ENCODE measurements around the gene RBM20.

The RBM20 gene

DNA sequence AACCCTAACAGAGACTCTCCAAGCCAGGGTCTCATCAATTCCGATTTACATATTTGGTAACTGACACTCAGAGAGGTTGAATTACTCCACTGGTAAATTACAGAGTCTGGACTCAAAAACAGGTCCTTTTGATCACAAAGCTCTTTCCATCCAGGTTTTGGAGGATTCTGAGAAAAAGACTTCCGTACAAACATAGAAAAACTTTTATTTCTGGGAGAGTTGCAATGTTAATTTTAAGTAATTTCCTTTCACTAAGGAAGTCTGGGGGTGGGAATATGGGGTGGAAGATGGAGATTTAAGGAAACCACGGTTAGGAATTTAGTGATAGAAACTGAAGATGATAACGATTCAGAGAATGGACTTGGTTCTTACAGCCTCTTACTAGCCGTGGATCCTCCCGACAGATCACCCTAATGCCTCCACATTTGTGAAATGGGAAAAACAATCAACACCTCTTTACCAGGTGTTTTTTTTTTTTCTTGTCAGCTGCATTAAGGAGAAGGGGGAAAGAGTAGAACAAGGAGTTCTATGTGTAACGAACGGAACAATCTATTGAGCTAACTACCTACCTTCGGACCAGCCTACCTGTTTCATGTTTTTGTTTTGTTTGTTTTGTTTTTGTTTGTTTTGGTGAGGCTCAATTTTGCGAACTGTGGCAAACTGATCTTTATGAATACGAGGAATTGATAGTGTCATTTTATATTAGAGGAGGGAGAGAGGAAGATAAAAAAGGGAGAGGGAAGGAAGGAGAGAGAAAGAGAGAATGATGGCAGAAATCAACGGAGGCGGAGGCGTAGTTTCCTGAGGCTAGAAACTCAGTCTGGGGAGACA, 1.7 kb upstream of the RBM20 start:
- H3K9me3 ChIP-seq (replicated peaks in 1 of 11): peaks cover 0 to 3% (median 0%) of the 10 kb centered on the region in 11 experiments; a peak in 1 of 22 replicates
- TF ChIP-seq Cebpa-rat (IDR thresholded peaks at IDR 0.05): no peak
- peaks cover 66 to 82% (median 69%) of the 10 kb centered on the region in 11 experiments for H3K27me3 ChIP-seq
- peaks cover 10 to 19% (median 16%) of the 10 kb centered on the region in 10 experiments; a peak in 18 of 20 replicates for H3K4me1 ChIP-seq
- no peak overlapping the region for H3K9ac ChIP-seq
- no peak overlapping the region for H3K27ac ChIP-seq
- no peaks in the 10 kb centered on the region for H3K36me3 ChIP-seq
- peak overlapping the region in 1 of 10 experiments; percentile 78; a peak in 1 of 20 replicates for H3K4me3 ChIP-seq
- no peak overlapping the region for H3K4me2 ChIP-seq
- peaks cover 0 to 29% (median 18%) of the 10 kb centered on the region in 11 experiments; a peak in 14 of 22 replicates for H4K20me1 ChIP-seq

DNA sequence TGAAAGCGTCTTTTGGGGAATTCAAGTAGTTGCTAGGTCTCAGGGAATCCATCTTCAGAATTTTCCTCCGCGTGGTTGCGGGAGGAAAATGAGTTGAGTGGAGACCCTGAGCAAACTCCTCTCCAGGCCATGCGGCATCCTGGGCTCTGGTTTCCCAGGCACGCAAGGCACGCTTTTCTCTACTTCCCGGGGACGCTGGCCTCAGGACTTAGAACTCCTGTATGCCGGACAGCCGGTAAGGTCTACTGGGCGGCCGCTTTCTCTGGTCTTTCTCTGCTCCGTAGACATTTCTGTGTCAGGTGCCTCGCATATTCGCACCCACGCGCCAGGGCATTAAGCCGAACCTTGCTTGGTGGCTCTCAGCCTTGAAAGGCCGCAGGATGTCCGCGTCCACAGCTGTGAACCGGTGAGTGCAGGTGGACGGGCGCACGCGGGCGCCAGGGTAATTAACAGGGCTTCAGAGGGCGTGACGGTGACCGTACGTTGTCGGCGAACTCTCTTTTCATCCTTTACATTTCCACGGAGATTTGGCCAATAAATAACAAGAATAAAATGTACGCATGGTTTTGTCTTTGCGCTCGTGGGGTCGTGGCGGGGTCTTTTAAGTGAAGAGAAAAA, 992 bp upstream of the RBM20 start:
- peak overlapping the region in 1 of 11 experiments; percentile 58; a peak in 1 of 22 replicates for H3K9ac ChIP-seq
- H3K36me3 ChIP-seq: no peaks in the 10 kb centered on the region
- H3K4me3 ChIP-seq: peak overlapping the region; percentile 59 to 78 (median 68)
- H3K27me3 ChIP-seq: peaks cover 66 to 84% (median 71%) of the 10 kb centered on the region in 11 experiments
- no peak for TF ChIP-seq Cebpa-rat (IDR thresholded peaks at IDR 0.05)
- no peak overlapping the region for H3K27ac ChIP-seq
- H3K4me2 ChIP-seq: peak overlapping the region; percentile 98 to 100 (median 99)
- H3K4me1 ChIP-seq: peaks cover 10 to 19% (median 16%) of the 10 kb centered on the region in 10 experiments; a peak in 18 of 20 replicates
- H3K9me3 ChIP-seq (replicated peaks in 1 of 11): peaks cover 0 to 3% (median 0%) of the 10 kb centered on the region in 11 experiments; a peak in 1 of 22 replicates
- peaks cover 0 to 29% (median 18%) of the 10 kb centered on the region in 11 experiments; a peak in 14 of 22 replicates for H4K20me1 ChIP-seq

DNA sequence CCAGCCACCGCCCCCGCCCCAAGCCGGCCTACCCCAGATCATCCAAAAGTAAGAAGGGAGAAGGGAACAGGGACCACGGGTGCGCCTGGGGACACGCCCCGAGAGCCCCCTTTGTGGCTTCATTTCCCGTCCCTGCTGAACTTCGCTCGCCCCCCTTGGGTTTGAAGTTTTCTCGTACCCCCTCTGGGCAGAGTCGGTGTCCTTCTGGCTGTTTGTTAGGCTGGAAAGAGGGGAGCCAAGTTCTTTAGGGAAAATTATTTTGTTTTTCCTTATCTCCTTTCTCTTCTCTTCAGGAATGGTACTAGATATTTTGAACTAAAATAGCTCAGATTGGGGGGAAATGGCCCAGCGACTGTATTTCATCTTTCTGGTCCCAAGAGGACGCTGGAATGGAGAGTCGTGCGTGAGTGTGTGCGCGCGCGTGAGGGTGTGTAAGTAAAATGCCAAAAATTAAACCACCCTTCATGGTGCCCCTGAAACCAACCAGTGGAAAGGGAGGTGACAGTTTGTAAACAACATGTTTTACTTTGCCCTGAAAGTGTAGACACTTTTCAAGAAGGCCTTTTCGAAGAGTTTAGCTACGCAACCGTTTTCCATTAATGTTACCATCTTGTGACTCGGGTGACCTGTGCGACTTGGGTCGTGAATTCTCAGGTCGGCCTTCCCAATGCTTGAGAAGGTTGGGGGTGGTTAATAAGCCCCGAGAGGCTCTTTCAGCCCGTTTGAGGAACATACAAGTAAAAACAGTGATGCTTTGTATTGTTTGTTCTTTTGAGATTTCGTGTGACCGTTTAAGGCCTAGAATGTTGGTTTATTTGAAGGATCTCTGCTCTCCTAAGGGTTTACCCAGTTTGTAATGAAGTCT, 694 bp downstream of the RBM20 start:
- Histone ChIP-seq H3K4me3 (peak overlapping the region; percentile 59 to 78 (median 68)), H3K9ac (peak overlapping the region in 3 of 11 experiments; percentile 48 to 60 (median 58); a peak in 5 of 22 replicates), H3K4me1 (peaks cover 17 to 24% (median 22%) of the 10 kb centered on the region in 10 experiments), H3K9me3 (replicated peaks in 1 of 11) (peaks cover 0 to 3% (median 0%) of the 10 kb centered on the region in 11 experiments; a peak in 1 of 22 replicates), H3K27ac (no peak overlapping the region), H3K4me2 (peak overlapping the region; percentile 98 to 100 (median 99)), H4K20me1 (peaks cover 0 to 29% (median 18%) of the 10 kb centered on the region in 11 experiments; a peak in 14 of 22 replicates), H3K36me3 (no peaks in the 10 kb centered on the region), H3K27me3 (peaks cover 66 to 85% (median 71%) of the 10 kb centered on the region in 11 experiments)
- TF ChIP-seq Cebpa-rat (IDR thresholded peaks at IDR 0.05): no peak

DNA sequence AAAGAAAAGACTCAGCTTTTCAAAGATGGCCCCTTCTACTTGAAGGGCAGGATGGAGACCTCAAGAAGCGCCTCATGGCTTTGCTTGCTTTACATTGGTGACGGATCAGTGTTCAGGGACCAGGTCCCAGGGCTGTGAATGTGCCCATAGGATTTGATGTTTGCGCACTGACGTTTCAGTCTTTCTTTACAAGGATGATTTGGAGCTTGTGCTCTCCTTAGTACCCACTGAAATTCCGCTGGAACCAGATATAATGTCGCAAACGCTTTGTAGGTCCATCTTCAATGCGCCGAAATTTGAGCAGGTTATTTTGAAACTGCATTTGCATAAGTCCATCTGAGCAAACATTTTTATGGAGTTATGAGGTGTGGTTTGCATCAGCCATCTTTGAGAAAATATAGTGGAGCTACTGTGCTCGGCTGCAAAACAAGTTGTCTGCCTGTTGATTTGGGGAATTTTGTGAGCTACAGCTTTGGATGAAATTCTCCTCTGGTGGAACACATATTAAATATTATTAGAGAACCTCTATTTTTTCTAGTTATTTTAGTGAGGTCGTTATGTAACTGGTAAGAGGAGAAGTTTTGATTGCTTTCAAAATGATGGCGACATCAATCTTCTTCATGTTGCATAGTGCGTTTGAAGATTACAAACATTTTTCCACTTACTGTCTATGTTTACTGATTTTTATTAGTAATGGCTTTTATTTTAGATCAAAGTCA, 2.4 kb downstream of the RBM20 start:
- Histone ChIP-seq H3K27me3 (peaks cover 53 to 69% (median 57%) of the 10 kb centered on the region in 11 experiments), H3K4me2 (no peak overlapping the region), H3K36me3 (no peaks in the 10 kb centered on the region), H3K9ac (no peak overlapping the region), H3K4me1 (peaks cover 26 to 41% (median 38%) of the 10 kb centered on the region in 10 experiments), H3K9me3 (replicated peaks in 1 of 11) (peaks cover 0 to 3% (median 0%) of the 10 kb centered on the region in 11 experiments; a peak in 1 of 22 replicates), H4K20me1 (peaks cover 0 to 29% (median 18%) of the 10 kb centered on the region in 11 experiments; a peak in 14 of 22 replicates), H3K4me3 (no peak overlapping the region), H3K27ac (no peak overlapping the region)
- no peak for TF ChIP-seq Cebpa-rat (IDR thresholded peaks at IDR 0.05)

DNA sequence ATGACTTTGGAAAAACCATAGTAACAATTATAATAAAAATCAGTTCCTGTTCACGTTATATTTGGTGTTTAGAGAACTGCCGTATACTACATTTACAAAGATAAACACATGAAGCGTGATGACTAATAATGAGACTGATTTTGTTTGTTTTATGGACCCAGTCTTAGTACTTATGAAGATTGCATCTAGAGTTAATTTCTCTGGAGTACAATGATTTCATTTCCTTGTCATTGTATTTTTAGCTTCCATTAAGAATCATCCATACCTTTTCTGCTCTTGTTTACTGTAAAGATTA, 2.9 kb downstream of the RBM20 start:
- Histone ChIP-seq H3K36me3 (no peaks in the 10 kb centered on the region), H3K27ac (no peak overlapping the region), H3K4me3 (no peak overlapping the region), H3K27me3 (peaks cover 48 to 64% (median 52%) of the 10 kb centered on the region in 11 experiments), H3K9ac (no peak overlapping the region), H3K4me2 (no peak overlapping the region), H3K4me1 (peaks cover 31 to 47% (median 43%) of the 10 kb centered on the region in 10 experiments), H4K20me1 (peaks cover 0 to 29% (median 18%) of the 10 kb centered on the region in 11 experiments; a peak in 14 of 22 replicates), H3K9me3 (replicated peaks in 1 of 11) (peaks cover 0 to 3% (median 0%) of the 10 kb centered on the region in 11 experiments; a peak in 1 of 22 replicates)
- TF ChIP-seq Cebpa-rat (IDR thresholded peaks at IDR 0.05): no peak

DNA sequence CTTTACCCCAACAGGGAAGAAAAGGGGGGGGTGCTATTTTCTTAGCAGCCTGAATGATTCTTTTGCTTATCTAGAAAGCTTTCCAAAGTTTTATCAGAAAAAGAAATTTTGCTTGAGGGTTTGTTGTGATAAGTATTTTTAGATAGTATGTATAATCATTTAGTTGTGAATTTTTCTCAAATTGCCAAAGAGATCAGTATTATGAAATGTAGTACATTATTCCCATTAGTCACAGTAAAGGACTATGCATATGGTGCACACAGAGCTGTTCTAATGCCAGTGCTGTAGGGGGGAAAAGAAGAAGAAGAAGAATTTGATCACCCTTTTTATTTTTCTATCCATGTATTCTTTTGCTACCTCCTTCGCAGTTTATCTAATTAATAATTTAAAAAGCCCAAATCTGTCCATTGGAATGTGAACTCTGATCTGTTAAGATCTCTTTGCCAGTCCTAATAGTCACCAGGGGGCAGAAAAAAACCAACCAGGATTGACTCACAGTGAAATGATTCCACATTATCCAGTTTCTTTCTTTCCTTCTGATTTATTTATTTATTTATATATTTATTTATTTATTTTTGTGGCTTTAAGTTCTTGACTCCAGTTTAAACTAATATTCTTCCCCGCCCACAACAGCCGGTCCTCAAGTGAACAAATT, 4.7 kb downstream of the RBM20 start:
- no peak for TF ChIP-seq Cebpa-rat (IDR thresholded peaks at IDR 0.05)
- Histone ChIP-seq H3K9me3 (replicated peaks in 1 of 11) (peaks cover 0 to 3% (median 0%) of the 10 kb centered on the region in 11 experiments; a peak in 1 of 22 replicates), H3K36me3 (no peaks in the 10 kb centered on the region), H3K27ac (no peak overlapping the region), H3K27me3 (peaks cover 30 to 47% (median 34%) of the 10 kb centered on the region in 11 experiments), H3K4me2 (no peak overlapping the region), H3K4me1 (peaks cover 27 to 46% (median 38%) of the 10 kb centered on the region in 10 experiments), H4K20me1 (peaks cover 0 to 17% (median 6%) of the 10 kb centered on the region in 11 experiments; a peak in 12 of 22 replicates), H3K4me3 (no peak overlapping the region), H3K9ac (no peak overlapping the region)

DNA sequence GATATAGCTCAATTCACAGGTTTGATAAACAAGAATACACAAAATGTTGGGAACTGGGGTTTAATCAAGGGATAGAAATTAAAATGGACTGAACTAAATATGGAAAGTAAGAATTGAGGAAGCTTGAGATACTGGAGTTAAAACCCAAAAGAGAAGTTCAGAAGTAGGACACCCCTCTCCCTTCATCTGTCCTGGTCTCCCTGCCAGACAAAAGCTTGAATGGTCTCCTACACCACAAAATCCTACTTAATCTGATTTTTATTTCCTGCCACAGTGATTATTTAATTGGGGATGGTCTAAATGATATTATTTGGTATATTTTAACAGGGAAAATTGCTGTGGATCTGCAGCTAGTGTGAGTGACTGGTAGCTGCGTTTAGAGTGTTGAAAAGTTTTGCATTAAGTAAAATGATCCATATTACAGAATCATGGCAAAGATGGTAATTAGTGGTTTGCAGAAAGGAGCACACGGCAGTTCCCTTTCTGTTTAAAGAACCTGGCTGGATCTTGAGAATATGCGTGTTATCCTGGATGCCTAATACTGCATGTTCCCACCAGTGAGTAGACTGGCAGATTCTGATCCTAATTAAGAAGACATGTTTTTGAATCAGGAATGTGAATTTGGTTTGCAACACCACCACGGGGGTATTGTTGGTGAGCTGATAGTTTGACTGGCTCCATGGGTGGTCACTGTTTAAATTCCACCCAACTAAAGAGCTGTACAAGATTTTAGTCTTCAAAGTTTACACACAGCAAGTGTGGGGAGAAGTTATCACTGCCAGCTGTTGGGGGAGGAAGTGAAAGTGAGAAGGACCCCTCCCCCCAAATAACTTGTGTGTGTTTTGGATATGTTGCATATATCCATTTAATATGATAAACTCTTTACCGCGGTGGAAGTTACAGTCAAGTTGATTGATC, 5.5 kb downstream of the RBM20 start:
- Histone ChIP-seq H3K36me3 (no peaks in the 10 kb centered on the region), H3K27ac (no peak overlapping the region), H3K4me2 (peak overlapping the region; percentile 12 to 68 (median 37); a peak in 20 of 22 replicates), H3K4me1 (peaks cover 25 to 38% (median 33%) of the 10 kb centered on the region in 10 experiments), H3K27me3 (peaks cover 22 to 39% (median 27%) of the 10 kb centered on the region in 11 experiments), H3K4me3 (no peak overlapping the region), H3K9ac (no peak overlapping the region), H4K20me1 (peaks cover 0 to 9% (median 0%) of the 10 kb centered on the region in 11 experiments; a peak in 5 of 22 replicates), H3K9me3 (replicated peaks in 1 of 11) (peaks cover 0 to 3% (median 0%) of the 10 kb centered on the region in 11 experiments; a peak in 1 of 22 replicates)
- TF ChIP-seq Cebpa-rat (IDR thresholded peaks at IDR 0.05): no peak
